HG03280 (cell line): ENCODE measurements around the gene DERA.
"Not testable (repeated sequence)": the region's sequence is repeated elsewhere in the genome, so short reads cannot be mapped to it uniquely, and the experiment has no call there.

Source experiments
- ATAC-seq: cut with Tn5 transposase; IDR thresholded peaks from one replicate; pipeline ENCODE4 v1.9.1; 2021; ENCODE audit warnings: mild to moderate bottlenecking, moderate library complexity; ENCODE audit not compliant: unreplicated experiment

Gene DERA

DNA sequence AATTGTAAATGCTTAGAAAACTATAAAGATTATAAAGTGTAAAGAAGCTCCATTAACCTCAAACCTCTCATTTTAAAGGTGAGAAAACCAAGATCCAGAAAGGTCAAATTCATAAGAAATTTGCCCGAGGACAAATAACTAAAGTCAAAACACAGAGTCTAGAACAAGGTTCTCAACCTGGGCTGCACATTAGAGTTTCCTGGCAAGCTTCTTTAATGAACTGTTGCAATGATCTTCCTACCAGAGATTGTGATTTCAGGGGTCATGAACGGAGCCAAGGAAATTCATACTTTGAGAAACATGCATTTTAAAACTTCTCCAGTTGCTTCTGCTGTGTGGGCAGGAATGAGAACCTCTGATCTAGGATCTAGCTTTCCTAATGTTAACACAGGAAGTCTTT lies 86.8 kb downstream of the DERA start:
- ATAC-seq, result no peak

- ATAC-seq, result no peak
These were observed 91.7 kb downstream of the DERA start for GRCh38 chr12:16002880-16003279.

- no peak for ATAC-seq
These were observed 92.3 kb downstream of the DERA start for GRCh38 chr12:16003460-16003859.

GRCh38 chr12:16006752-16007151 lies 95.6 kb downstream of the DERA start:
- no peak for ATAC-seq

GRCh38 chr12:16008421-16008824 lies 97.3 kb downstream of the DERA start:
- no peak for ATAC-seq

DNA sequence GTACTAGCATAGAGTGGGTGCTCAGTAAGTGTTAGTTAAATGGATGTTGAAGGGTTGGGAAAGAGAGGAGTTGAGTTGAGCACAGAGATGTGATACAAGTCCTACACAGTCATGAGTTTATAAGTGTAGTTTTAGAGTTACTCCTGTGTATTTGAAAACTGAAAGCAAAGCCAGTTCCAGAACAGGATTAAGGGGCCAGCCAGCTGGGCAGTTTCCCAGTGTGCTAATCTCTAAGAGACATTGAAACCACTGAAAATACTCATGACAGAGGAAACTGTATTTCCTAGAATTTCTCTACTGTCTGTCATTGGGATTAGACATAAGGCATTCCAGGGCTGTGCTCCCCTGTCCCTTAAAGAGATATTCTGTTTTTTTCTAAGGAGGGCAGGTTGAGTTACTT lies 101.0 kb downstream of the DERA start:
- ATAC-seq, result no peak

GRCh38 chr12:16013722-16014121 lies 102.6 kb downstream of the DERA start:
- not testable (repeated sequence) for ATAC-seq

GRCh38 chr12:16014394-16014793 lies 103.3 kb downstream of the DERA start:
- ATAC-seq, result not testable (repeated sequence)

GRCh38 chr12:16016748-16017147 lies 105.6 kb downstream of the DERA start:
- no peak for ATAC-seq

GRCh38 chr12:16018306-16018705 lies 107.2 kb downstream of the DERA start:
- no peak for ATAC-seq

DNA sequence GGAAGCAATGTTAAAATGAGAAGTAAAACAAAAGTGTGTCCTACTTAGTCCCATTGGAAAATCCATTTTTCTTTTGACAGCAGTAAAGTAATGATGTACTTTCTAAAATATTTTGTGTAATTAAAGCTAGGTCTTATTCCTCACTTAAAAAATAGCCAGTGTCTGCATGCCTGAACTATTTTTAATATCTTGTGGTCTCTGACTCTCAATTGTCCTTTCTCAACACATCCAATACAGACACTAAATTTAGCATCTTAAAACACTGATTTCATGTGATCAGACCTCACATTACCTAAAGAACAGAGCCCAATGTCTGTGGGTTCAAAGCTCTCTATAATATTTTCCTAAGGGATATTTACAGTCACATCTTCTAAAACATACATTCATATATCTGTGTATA lies 108.0 kb downstream of the DERA start:
- no peak for ATAC-seq

GRCh38 chr12:16020031-16020430 lies 108.9 kb downstream of the DERA start:
- no peak for ATAC-seq

GRCh38 chr12:16021026-16021425 lies 109.9 kb downstream of the DERA start:
- no peak for ATAC-seq

- no peak for ATAC-seq
These were observed 110.5 kb downstream of the DERA start for GRCh38 chr12:16021676-16022075.

GRCh38 chr12:16027002-16027401 lies 115.9 kb downstream of the DERA start:
- ATAC-seq, result no peak

GRCh38 chr12:16030744-16031143 lies 119.6 kb downstream of the DERA start:
- ATAC-seq, result no peak

DNA sequence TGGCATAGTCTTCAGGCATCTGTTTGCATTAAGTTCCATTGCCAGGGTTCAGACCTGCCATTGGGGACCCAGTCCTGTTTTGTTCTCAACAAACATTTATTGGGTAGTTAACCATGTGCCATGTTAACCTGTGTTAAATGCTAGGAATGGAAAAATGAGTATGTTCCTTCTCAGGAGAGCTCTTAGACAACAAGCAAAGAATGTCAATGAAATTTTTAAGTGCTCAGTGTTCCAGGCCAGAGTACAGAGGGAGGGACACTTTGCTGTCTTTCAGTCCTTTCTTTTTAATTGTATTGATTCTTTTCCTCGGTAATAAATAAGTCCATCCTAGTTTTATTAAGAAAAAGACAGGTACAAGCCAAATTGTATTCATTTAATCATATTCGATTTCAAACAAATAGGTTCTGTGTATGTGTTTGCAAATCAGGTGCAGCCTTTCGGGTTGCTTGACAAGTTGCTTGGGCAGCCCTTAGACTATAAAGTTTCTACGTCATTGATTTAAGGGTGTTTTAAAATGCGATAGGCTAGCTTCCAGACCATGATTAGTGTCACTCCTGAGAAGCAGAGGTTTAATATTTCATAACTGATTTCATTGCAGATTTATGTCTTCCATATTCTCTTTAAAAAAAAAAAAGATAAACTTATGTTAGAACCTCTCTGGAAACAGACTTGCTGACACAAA lies 123.1 kb downstream of the DERA start:
- no peak for ATAC-seq

GRCh38 chr12:16036073-16036472 lies 124.9 kb downstream of the DERA start:
- ATAC-seq, result no peak

- ATAC-seq, result no peak
These were observed 126.4 kb downstream of the DERA start for GRCh38 chr12:16037533-16037932.

- ATAC-seq, result no peak
These were observed 132.3 kb downstream of the DERA start for GRCh38 chr12:16043480-16043879.

GRCh38 chr12:16046266-16046665 lies 135.1 kb downstream of the DERA start:
- no peak for ATAC-seq

- ATAC-seq, result no peak
These were observed 137.4 kb downstream of the DERA start for GRCh38 chr12:16048511-16048910.

DNA sequence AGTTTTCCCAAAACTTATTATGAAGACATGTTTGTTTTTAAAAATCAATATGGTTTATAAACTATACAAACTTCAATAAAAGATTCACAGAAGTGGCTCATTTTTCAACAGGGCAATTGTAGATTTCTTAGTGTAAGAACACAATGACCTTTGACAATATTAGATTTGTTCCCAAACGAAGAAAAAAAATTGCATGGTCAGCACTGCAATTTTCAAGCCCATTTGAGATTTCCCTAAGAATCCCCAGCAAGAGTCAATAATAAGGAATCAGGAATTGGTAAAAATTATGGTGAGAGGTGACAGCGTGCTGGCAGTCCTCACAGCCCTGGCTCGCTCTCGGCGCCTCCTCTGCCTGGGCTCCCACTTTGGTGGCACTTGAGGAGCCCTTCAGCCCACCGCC lies 145.8 kb downstream of the DERA start:
- no peak for ATAC-seq
